Breast epithelium (tissue), 3 donors: ENCODE results near the gene MAP2K4.

ENCODE experiments used
- POLR2A ChIP-seq: fragments of 450-650 bp; IDR thresholded peaks from one replicate; pipeline ENCODE4 v1.6.1; 2016; ENCODE audit warnings: antibody characterized with exemption, mild to moderate bottlenecking, moderate library complexity
- TF ChIP-seq, protein P1 (sequence below), 3 donors: fragments of 450-650 bp; IDR thresholded peaks; one replicate each; pipeline ENCODE4 v1.5.1; 2016 to 2017; ENCODE audit warnings: antibody characterized with exemption in 3 of 3, mild to moderate bottlenecking in 3 of 3, moderate library complexity in 3 of 3

- TF ChIP-seq POLR2A, result no peak
- TF ChIP-seq, protein P1, sequence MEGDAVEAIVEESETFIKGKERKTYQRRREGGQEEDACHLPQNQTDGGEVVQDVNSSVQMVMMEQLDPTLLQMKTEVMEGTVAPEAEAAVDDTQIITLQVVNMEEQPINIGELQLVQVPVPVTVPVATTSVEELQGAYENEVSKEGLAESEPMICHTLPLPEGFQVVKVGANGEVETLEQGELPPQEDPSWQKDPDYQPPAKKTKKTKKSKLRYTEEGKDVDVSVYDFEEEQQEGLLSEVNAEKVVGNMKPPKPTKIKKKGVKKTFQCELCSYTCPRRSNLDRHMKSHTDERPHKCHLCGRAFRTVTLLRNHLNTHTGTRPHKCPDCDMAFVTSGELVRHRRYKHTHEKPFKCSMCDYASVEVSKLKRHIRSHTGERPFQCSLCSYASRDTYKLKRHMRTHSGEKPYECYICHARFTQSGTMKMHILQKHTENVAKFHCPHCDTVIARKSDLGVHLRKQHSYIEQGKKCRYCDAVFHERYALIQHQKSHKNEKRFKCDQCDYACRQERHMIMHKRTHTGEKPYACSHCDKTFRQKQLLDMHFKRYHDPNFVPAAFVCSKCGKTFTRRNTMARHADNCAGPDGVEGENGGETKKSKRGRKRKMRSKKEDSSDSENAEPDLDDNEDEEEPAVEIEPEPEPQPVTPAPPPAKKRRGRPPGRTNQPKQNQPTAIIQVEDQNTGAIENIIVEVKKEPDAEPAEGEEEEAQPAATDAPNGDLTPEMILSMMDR (IDR thresholded peaks at IDR 0.05), result no peak
Measured at GRCh38 chr17:12114686-12115418, 94.2 kb downstream of the MAP2K4 start.
